Thyroid gland (tissue), 4 donors: ENCODE measurements around the gene SPAG7. TPM values are rescaled to one million over a fixed set of nuclear protein-coding genes. Genes with fewer than 3 reads are reported as not detected.

Source experiments
- DNase-seq, 2 donors: peaks; one replicate each; pipeline ENCODE4 v3.0.0-alpha.2; 2019
- H3K27ac ChIP-seq, 3 donors: fragments of 200-600 bp; sonication (generic); 1 replicate in 2 of 3; 2 replicates in 1 of 3; pipeline ENCODE4 v1.5.1; 2016 to 2019; ENCODE audit warnings: mild to moderate bottlenecking in 1 of 3, moderate library complexity in 1 of 3
- H3K27me3 ChIP-seq: fragments of 200-600 bp; sonication (generic); one replicate; pipeline ENCODE4 v1.5.1; 2019
- H3K36me3 ChIP-seq, 2 donors: fragments of 200-600 bp; sonication (generic); one replicate each; pipeline ENCODE4 v1.5.1; 2016 to 2019
- H3K4me1 ChIP-seq, 2 donors: fragments of 200-600 bp; sonication (generic); one replicate each; pipeline ENCODE4 v1.5.1; 2017 to 2019
- H3K4me3 ChIP-seq, 3 donors: fragments of 200-600 bp; sonication (generic); replicated peaks in 1 of 3; 1 replicate in 2 of 3; 2 replicates in 1 of 3; pipeline ENCODE4 v1.5.1; 2016; ENCODE audit warnings: mild to moderate bottlenecking in 1 of 3
- H3K9me3 ChIP-seq: fragments of 200-600 bp; sonication (generic); one replicate; pipeline ENCODE4 v1.5.1; 2017
- POLR2A ChIP-seq, 2 donors: fragments of 450-650 bp; IDR thresholded peaks; one replicate each; pipeline ENCODE4 v1.6.1; 2017; ENCODE audit warnings: antibody characterized with exemption in 2 of 2, mild to moderate bottlenecking in 2 of 2, moderate library complexity in 1 of 2
- WGBS, 2 donors: methylation state at CpG; one replicate each; pipeline ENCODE4 v1.1.5; 2017; 5-methylcytosine and 5-hydroxymethylcytosine counted together
- intact Hi-C: fragments of 100-400 bp; cut with DNase I; formaldehyde crosslinking; loops from one replicate; pipeline ENCODE4 v1.15.1; 2023
- total RNA-seq, 4 donors: library from RNA; depleted of rRNA; stranded (reverse); fragments of >200 nt; gene quantifications; one replicate each; pipeline ENCODE4 v1.2.3, GENCODE V29; 2016
- TF ChIP-seq, protein P1 (sequence below), 6 experiments: fragments of 200-600 bp in 3 of 6; fragments of 450-650 bp in 3 of 6; sonication (generic) in 3 of 6; IDR thresholded peaks; one replicate each; pipeline ENCODE4 v1.5.1; 2016 to 2019; ENCODE audit warnings: antibody characterized with exemption in 6 of 6, mild to moderate bottlenecking in 2 of 6, inconsistent platforms in 1 of 6, moderate library complexity in 1 of 6

The SPAG7 gene
- total RNA-seq, 4 donors from 2014 or later = 50.5 to 69.7 (median 68.3) TPM

DNA sequence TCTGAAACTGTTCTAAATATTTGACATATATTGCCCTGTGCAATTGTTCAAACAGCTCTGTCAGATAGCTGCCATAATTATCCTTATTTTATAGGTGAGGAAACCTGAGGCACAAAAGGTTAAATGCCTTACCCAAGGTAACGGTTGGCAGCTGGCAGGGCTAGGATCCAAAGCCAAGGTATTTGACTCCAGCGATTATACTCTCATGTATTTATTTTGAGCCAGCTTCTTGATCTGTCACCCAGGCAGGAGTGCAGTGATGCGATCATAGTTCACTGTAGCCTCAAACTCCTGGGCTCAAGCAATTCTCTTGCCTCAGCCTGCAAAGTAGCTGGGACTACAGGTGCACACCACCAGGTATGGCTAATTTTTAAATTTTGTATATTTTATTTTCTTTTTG is 9.5 kb downstream of the SPAG7 start:
- Histone ChIP-seq H3K27me3 (no peaks in the 10 kb centered on the region), H3K4me3 (no peak overlapping the region), H3K9me3 (no peaks in the 10 kb centered on the region), H3K36me3 (peaks cover 8 to 9% of the 10 kb centered on the region in 2 donors), H3K4me1 (peaks cover 11 to 30% of the 10 kb centered on the region in 2 donors), H3K27ac (no peak overlapping the region)
- DNase-seq = peak; percentile 72 to 82
- intact Hi-C loops = no loop called here
- 21 to 29% methylated on average over 3 of the region's 3 CpGs for WGBS, 2 donors
- TF ChIP-seq, protein P1, sequence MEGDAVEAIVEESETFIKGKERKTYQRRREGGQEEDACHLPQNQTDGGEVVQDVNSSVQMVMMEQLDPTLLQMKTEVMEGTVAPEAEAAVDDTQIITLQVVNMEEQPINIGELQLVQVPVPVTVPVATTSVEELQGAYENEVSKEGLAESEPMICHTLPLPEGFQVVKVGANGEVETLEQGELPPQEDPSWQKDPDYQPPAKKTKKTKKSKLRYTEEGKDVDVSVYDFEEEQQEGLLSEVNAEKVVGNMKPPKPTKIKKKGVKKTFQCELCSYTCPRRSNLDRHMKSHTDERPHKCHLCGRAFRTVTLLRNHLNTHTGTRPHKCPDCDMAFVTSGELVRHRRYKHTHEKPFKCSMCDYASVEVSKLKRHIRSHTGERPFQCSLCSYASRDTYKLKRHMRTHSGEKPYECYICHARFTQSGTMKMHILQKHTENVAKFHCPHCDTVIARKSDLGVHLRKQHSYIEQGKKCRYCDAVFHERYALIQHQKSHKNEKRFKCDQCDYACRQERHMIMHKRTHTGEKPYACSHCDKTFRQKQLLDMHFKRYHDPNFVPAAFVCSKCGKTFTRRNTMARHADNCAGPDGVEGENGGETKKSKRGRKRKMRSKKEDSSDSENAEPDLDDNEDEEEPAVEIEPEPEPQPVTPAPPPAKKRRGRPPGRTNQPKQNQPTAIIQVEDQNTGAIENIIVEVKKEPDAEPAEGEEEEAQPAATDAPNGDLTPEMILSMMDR (IDR thresholded peaks at IDR 0.05) = no peak
- TF ChIP-seq POLR2A (IDR thresholded peaks at IDR 0.05) = no peak

DNA sequence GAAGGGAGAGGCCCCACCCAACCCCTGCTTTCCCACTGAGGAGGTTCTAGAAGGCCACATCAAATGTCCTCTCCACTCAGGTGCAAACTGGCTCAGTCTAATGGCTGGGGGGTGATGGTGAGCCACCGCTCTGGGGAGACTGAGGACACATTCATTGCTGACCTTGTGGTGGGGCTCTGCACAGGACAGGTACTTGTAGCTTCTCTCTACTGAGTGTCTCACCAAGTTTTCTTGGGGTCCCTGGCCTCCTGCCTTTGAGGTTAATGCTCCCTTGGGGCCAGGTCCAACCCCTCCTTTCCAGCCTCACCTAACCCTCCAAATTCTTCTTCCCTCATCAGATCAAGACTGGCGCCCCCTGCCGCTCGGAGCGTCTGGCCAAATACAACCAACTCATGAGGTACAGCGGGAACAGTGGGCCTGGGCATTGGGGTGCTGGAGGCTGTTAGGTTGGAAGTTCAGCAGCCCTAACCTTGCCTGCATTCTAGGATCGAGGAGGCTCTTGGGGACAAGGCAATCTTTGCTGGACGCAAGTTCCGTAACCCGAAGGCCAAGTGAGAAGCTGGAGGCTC is 11.0 kb downstream of the SPAG7 start:
- Histone ChIP-seq H3K4me3 (no peak overlapping the region), H3K9me3 (no peaks in the 10 kb centered on the region), H3K36me3 (peaks cover 8 to 9% of the 10 kb centered on the region in 2 donors), H3K27ac (no peak overlapping the region), H3K4me1 (peaks cover 15 to 45% of the 10 kb centered on the region in 2 donors), H3K27me3 (no peaks in the 10 kb centered on the region)
- 80 to 86% methylated on average over 8 to 10 of the region's 10 CpGs for WGBS, 2 donors
- TF ChIP-seq, protein P1 (IDR thresholded peaks at IDR 0.05) = peak in 1 of 6 experiments; percentile 11
- TF ChIP-seq POLR2A (IDR thresholded peaks at IDR 0.05) = no peak
- intact Hi-C loops = no loop called here
- peak in 1 of 2 donors; percentile 14 for DNase-seq

DNA sequence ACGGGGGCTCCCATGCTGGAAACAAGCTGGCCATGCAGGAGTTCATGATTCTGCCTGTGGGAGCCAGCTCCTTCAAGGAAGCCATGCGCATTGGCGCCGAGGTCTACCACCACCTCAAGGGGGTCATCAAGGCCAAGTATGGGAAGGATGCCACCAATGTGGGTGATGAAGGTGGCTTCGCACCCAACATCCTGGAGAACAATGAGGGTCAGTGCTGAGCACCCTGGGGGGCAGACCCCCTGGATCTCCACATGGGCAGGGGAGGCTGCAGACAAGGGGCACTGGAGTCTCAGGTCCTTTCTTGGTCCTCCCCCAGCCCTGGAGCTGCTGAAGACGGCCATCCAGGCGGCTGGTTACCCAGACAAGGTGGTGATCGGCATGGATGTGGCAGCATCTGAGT is 12.5 kb downstream of the SPAG7 start:
- 90 to 92% methylated on average over 8 of the region's 8 CpGs for WGBS, 2 donors
- H3K9me3 ChIP-seq = no peaks in the 10 kb centered on the region
- peaks cover 8 to 9% of the 10 kb centered on the region in 2 donors for H3K36me3 ChIP-seq
- no peak for DNase-seq
- no peaks in the 10 kb centered on the region for H3K27me3 ChIP-seq
- H3K27ac ChIP-seq = no peak overlapping the region
- H3K4me1 ChIP-seq = peaks cover 20 to 60% of the 10 kb centered on the region in 2 donors
- intact Hi-C loops = no loop called here
- H3K4me3 ChIP-seq = no peak overlapping the region
- TF ChIP-seq, protein P1 (IDR thresholded peaks at IDR 0.05) = no peak
- TF ChIP-seq POLR2A (IDR thresholded peaks at IDR 0.05) = no peak

DNA sequence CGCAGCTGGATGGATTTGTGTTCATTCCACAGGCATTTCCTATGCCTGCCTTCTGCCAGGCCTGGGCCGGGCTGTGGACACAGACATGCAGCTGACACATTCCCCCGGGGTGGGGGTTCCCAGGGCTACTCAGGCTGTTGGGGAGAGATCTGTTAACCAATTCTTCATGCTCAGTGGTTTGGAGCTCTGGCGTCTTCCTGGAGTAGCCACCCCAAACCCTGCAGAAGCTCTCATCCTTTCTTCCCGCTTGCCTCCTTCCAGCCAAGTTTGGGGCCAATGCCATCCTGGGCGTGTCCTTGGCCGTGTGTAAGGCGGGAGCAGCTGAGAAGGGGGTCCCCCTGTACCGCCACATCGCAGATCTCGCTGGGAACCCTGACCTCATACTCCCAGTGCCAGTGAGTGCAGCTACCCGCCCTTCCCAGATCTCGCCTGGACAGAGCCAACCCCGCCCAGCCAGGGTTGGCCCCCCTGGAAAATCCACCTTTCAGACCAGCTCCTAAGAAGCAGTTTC is 14.1 kb downstream of the SPAG7 start:
- intact Hi-C loops = no loop called here
- TF ChIP-seq, protein P1 (IDR thresholded peaks at IDR 0.05) = no peak
- peak in 1 of 2 donors; percentile 6 for TF ChIP-seq POLR2A (IDR thresholded peaks at IDR 0.05)
- Histone ChIP-seq H3K27me3 (no peaks in the 10 kb centered on the region), H3K4me3 (no peak overlapping the region), H3K9me3 (no peaks in the 10 kb centered on the region), H3K27ac (peak overlapping the region; percentile 43 to 68 (median 52)), H3K4me1 (peaks cover 17 to 57% of the 10 kb centered on the region in 2 donors), H3K36me3 (no peaks in the 10 kb centered on the region)
- 39 to 48% methylated on average over 13 to 14 of the region's 14 CpGs for whole genome bisulfite sequencing, 2 donors
- DNase-seq = peak; percentile 69 to 75

DNA sequence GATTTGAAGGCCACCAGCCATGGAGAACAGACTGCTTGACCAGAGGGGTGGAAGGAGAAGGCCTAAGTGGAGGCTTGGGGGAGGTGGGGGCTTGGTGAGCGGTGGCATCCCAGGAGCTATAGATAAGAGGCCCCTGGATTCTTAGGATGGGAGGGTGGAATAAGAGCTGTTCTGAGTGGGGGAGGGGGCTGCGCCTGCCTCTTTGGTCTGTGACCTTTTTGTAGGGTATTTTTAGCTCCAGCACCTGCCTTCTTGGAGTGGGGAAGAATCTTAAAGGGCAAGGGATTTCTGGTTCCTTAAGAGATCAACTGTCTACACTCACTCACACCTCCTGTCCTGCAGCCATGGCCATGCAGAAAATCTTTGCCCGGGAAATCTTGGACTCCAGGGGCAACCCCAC is 16.1 kb downstream of the SPAG7 start:
- WGBS, 2 donors = 70 to 79% methylated on average over 3 of the region's 3 CpGs
- Histone ChIP-seq H3K4me1 (peaks cover 21 to 54% of the 10 kb centered on the region in 2 donors), H3K27me3 (no peaks in the 10 kb centered on the region), H3K27ac (no peak overlapping the region), H3K36me3 (no peaks in the 10 kb centered on the region), H3K9me3 (no peaks in the 10 kb centered on the region), H3K4me3 (no peak overlapping the region)
- intact Hi-C loops = no loop called here
- DNase-seq = no peak
- TF ChIP-seq, protein P1 (IDR thresholded peaks at IDR 0.05) = no peak
- TF ChIP-seq POLR2A (IDR thresholded peaks at IDR 0.05) = no peak
